ENCODE measurements around the gene NFIC. TPM values are rescaled to one million over a fixed set of nuclear protein-coding genes. Genes with fewer than 3 reads are reported as not detected.

NFIC gene
- total RNA-seq, 6 experiments from 2014 or later, result 94.6 to 168 (median 120) TPM

GRCh38 chr19:3497757-3498520 lies 131.6 kb downstream of the NFIC start:
- Histone ChIP-seq H3K27me3 (no peaks in the 10 kb centered on the region), H3K4me3 (no peak overlapping the region), H3K36me3 (peaks cover 0 to 24% (median 4%) of the 10 kb centered on the region in 4 donors), H3K9me3 (no peaks in the 10 kb centered on the region), H3K4me1 (peaks cover 0 to 11% (median 5%) of the 10 kb centered on the region in 4 donors), H3K27ac (no peak overlapping the region)
- TF ChIP-seq POLR2A (IDR thresholded peaks at IDR 0.05) (no peak), CTCF (IDR thresholded peaks at IDR 0.05) (no peak)
- intact Hi-C loops (cut with DNase I), result no loop called here
- DNase-seq (no peak), ATAC-seq (no peak)
- 92% methylated on average over 3 of the region's 5 CpGs for WGBS (ENCODE audit: insufficient coverage, low coverage, low lambda C conversion rate, missing lambda C conversion rate)

- no peak for TF ChIP-seq POLR2A (IDR thresholded peaks at IDR 0.05)
- TF ChIP-seq CTCF (IDR thresholded peaks at IDR 0.05), result no peak
- intact Hi-C loops (cut with DNase I), result no loop called here
- peaks cover 0 to 14% (median 3%) of the 10 kb centered on the region in 4 donors for H3K36me3 ChIP-seq
- no peak for DNase-seq
- ATAC-seq, result peak; percentile 6 to 14 (median 8)
- H3K27ac ChIP-seq, result peak overlapping the region; percentile 89 to 100 (median 99)
- H3K4me3 ChIP-seq, result peak overlapping the region; percentile 92 to 99 (median 99)
- peaks cover 0 to 13% (median 5%) of the 10 kb centered on the region in 4 donors for H3K4me1 ChIP-seq
- WGBS (ENCODE audit: insufficient coverage, low coverage, low lambda C conversion rate, missing lambda C conversion rate), result 21% methylated on average over 16 of the region's 18 CpGs
- H3K27me3 ChIP-seq, result no peaks in the 10 kb centered on the region
- H3K9me3 ChIP-seq, result no peaks in the 10 kb centered on the region
These were observed 133.5 kb downstream of the NFIC start for GRCh38 chr19:3499738-3500428.

- Histone ChIP-seq H3K27ac (peak within 1 kb of the TSS; percentile 89 to 100 (median 99)), H3K4me1 (peaks cover 0 to 19% (median 7%) of the 10 kb centered on the region in 4 donors), H3K9me3 (no peaks in the 10 kb centered on the region), H3K4me3 (peak within 1 kb of the TSS; percentile 92 to 99 (median 99)), H3K36me3 (peaks cover 0 to 9% (median under 1%) of the 10 kb centered on the region in 4 donors), H3K27me3 (no peaks in the 10 kb centered on the region)
- TF ChIP-seq CTCF (IDR thresholded peaks at IDR 0.05), result no peak
- peak; percentile 70 for TF ChIP-seq POLR2A (IDR thresholded peaks at IDR 0.05)
- ATAC-seq, result peak; percentile 90 to 95 (median 92)
- WGBS (ENCODE audit: insufficient coverage, low coverage, low lambda C conversion rate, missing lambda C conversion rate), result under 1% methylated on average over 15 of the region's 52 CpGs
- peak; percentile 95 to 97 (median 97) for DNase-seq
- intact Hi-C loops (cut with DNase I), result no loop called here
These were observed 134.2 kb downstream of the NFIC start, which contains the start of gene DOHH for GRCh38 chr19:3500429-3501101. Gene DOHH (minus strand): TSS chr19:3500674. CDS start chr19:3496814, 3,860 bp downstream.

GRCh38 chr19:3501780-3502179 lies 135.4 kb downstream of the NFIC start:
- no peaks in the 10 kb centered on the region for H3K27me3 ChIP-seq
- no peaks in the 10 kb centered on the region for H3K9me3 ChIP-seq
- DNase-seq (no peak), ATAC-seq (no peak)
- peaks cover 0 to 19% (median 7%) of the 10 kb centered on the region in 4 donors for H3K4me1 ChIP-seq
- intact Hi-C loops (cut with DNase I), result no loop called here
- H3K36me3 ChIP-seq, result no peaks in the 10 kb centered on the region
- no peak overlapping the region for H3K27ac ChIP-seq
- H3K4me3 ChIP-seq, result no peak overlapping the region
- TF ChIP-seq CTCF (IDR thresholded peaks at IDR 0.05), result no peak
- TF ChIP-seq POLR2A (IDR thresholded peaks at IDR 0.05), result no peak
- WGBS (ENCODE audit: insufficient coverage, low coverage, low lambda C conversion rate, missing lambda C conversion rate), result 84% methylated on average over 3 of the region's 3 CpGs

Data from right lobe of liver (tissue), 6 donors.